Measurements from ENCODE around the gene NDUFA12.
"Not testable (repeated sequence)": the region's sequence is repeated elsewhere in the genome, so short reads cannot be mapped to it uniquely, and the experiment has no call there.

Gene NDUFA12

DNA sequence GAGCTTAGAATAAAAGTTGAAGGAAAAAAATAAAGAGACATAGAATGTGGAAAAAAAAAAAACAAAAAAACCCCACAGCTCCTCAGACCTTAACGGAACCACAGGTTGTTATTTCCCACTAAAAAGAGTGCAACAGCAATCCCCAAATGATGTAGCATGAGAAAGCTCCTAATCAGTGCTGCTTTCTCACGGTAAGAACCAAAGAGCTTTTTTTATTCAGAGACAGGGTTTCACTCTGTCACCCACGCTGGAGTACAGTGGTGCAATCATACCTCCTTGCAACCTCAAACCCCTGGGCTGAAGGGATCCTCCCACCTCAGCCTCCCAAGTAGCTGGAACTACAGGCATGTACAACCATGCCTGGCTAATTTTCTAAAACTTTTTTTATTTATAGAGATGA lies 13.3 kb downstream of the NDUFA12 start:
- no peak overlapping the region for H3K27ac ChIP-seq
- no peak overlapping the region for H3K4me2 ChIP-seq
- H3K4me1 ChIP-seq (ENCODE audit: low read depth, poor library complexity, severe bottlenecking): no peaks in the 10 kb centered on the region
- H4K20me1 ChIP-seq (ENCODE audit: insufficient read depth): no peaks in the 10 kb centered on the region
- no peaks in the 10 kb centered on the region; the same call in 1 of the 2 replicates for H3K79me2 ChIP-seq (ENCODE audit: insufficient read depth, low read depth)
- no peak overlapping the region for H2AFZ ChIP-seq (ENCODE audit: low read depth)
- H3K9ac ChIP-seq: no peak overlapping the region
- no peak for TF ChIP-seq CTCF (conservative IDR thresholded peaks at IDR 0.05; ENCODE audit: low read depth, low read length)
- no peaks in the 10 kb centered on the region for H3K27me3 ChIP-seq (ENCODE audit: insufficient read depth, low read depth)
- H3K36me3 ChIP-seq (ENCODE audit: insufficient read depth): no peaks in the 10 kb centered on the region
- no peak overlapping the region for H3K4me3 ChIP-seq (IDR thresholded peaks at IDR 0.05; ENCODE audit: insufficient read depth, low read depth, low read length)

DNA sequence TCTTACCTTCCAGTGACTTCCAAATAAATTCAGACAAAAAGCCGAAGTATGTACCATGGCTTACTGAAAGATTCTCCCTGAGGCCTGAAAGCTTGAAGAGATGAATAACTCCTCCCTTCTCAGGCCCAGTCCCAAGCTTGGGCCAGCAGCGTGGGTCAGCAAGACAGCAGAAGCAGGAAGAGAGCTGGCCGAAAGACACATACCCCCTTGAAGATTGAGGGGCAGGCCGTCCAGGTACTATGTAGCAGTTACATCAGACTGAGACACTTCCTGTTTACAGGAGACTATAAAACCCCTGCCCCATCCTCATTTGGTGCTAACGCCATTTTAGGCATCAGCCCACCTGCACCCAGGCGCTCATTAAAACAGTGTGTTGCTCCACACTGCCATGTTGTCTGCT lies 15.0 kb downstream of the NDUFA12 start:
- Histone ChIP-seq H3K36me3 (ENCODE audit: insufficient read depth) (no peaks in the 10 kb centered on the region), H4K20me1 (ENCODE audit: insufficient read depth) (no peaks in the 10 kb centered on the region), H3K4me2 (no peak overlapping the region), H3K9ac (no peak overlapping the region), H2AFZ (ENCODE audit: low read depth) (no peak overlapping the region), H3K79me2 (ENCODE audit: insufficient read depth, low read depth) (no peaks in the 10 kb centered on the region), H3K4me1 (ENCODE audit: low read depth, poor library complexity, severe bottlenecking) (no peaks in the 10 kb centered on the region), H3K27me3 (ENCODE audit: insufficient read depth, low read depth) (no peaks in the 10 kb centered on the region), H3K27ac (no peak overlapping the region), H3K4me3 (IDR thresholded peaks at IDR 0.05; ENCODE audit: insufficient read depth, low read depth, low read length) (no peak overlapping the region)
- no peak for TF ChIP-seq CTCF (conservative IDR thresholded peaks at IDR 0.05; ENCODE audit: low read depth, low read length)

DNA sequence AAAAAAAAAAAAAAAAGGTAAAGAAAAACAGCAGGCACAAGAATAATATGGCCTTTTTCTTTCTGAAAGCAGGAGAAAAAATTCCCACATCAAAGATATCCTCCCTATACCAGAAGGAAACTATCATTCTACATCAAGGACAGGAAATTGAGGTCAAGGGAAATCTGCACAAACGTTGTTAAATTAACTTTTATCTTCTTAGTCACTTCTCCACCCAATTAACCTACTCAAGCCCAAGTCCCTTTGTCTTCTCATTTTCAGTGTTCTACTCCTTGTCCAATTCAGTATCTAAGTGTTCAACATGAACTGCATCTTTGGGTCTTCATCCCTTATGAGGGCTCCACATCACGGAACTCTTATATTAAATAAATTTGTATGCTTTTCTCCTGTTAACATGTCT lies 15.7 kb downstream of the NDUFA12 start:
- H3K27ac ChIP-seq: no peak overlapping the region
- H3K79me2 ChIP-seq (ENCODE audit: insufficient read depth, low read depth): no peaks in the 10 kb centered on the region
- no peak for TF ChIP-seq CTCF (conservative IDR thresholded peaks at IDR 0.05; ENCODE audit: low read depth, low read length)
- H3K9ac ChIP-seq: no peak overlapping the region
- no peaks in the 10 kb centered on the region for H3K4me1 ChIP-seq (ENCODE audit: low read depth, poor library complexity, severe bottlenecking)
- no peak overlapping the region for H3K4me2 ChIP-seq
- H3K36me3 ChIP-seq (ENCODE audit: insufficient read depth): no peaks in the 10 kb centered on the region
- no peaks in the 10 kb centered on the region for H4K20me1 ChIP-seq (ENCODE audit: insufficient read depth)
- H3K4me3 ChIP-seq (IDR thresholded peaks at IDR 0.05; ENCODE audit: insufficient read depth, low read depth, low read length): no peak overlapping the region
- no peak overlapping the region for H2AFZ ChIP-seq (ENCODE audit: low read depth)
- no peaks in the 10 kb centered on the region for H3K27me3 ChIP-seq (ENCODE audit: insufficient read depth, low read depth)

GRCh38 chr12:94987076-94987669 lies 16.3 kb downstream of the NDUFA12 start:
- Histone ChIP-seq H3K36me3 (ENCODE audit: insufficient read depth) (no peaks in the 10 kb centered on the region), H3K4me3 (IDR thresholded peaks at IDR 0.05; ENCODE audit: insufficient read depth, low read depth, low read length) (no peak overlapping the region), H2AFZ (ENCODE audit: low read depth) (no peak overlapping the region), H3K27me3 (ENCODE audit: insufficient read depth, low read depth) (no peaks in the 10 kb centered on the region), H3K9ac (no peak overlapping the region), H3K4me2 (no peak overlapping the region), H3K79me2 (ENCODE audit: insufficient read depth, low read depth) (no peaks in the 10 kb centered on the region), H3K27ac (no peak overlapping the region), H3K4me1 (ENCODE audit: low read depth, poor library complexity, severe bottlenecking) (no peaks in the 10 kb centered on the region), H4K20me1 (ENCODE audit: insufficient read depth) (no peaks in the 10 kb centered on the region)
- TF ChIP-seq CTCF (conservative IDR thresholded peaks at IDR 0.05; ENCODE audit: low read depth, low read length): no peak

- H4K20me1 ChIP-seq (ENCODE audit: insufficient read depth); H3K4me1 ChIP-seq (ENCODE audit: low read depth, poor library complexity, severe bottlenecking); H3K27me3 ChIP-seq (ENCODE audit: insufficient read depth, low read depth); H3K4me3 ChIP-seq (IDR thresholded peaks at IDR 0.05; ENCODE audit: insufficient read depth, low read depth, low read length); H3K9ac ChIP-seq; H2AFZ ChIP-seq (ENCODE audit: low read depth); H3K4me2 ChIP-seq; H3K27ac ChIP-seq; H3K79me2 ChIP-seq (ENCODE audit: insufficient read depth, low read depth); H3K36me3 ChIP-seq (ENCODE audit: insufficient read depth): not testable (repeated sequence)
These were observed 18.4 kb downstream of the NDUFA12 start for GRCh38 chr12:94985099-94985498.

Measured in KMS-11 (cell line).